Prostate gland (tissue), 2 donors: ENCODE measurements around the gene PML.

Source experiments
- CTCF ChIP-seq, 4 experiments: fragments of 200-600 bp in 2 of 4; fragments of 450-650 bp in 2 of 4; sonication (generic) in 2 of 4; IDR thresholded peaks; 1 replicate in 3 of 4; 2 replicates in 1 of 4; pipeline ENCODE4 v1.5.1; 2016 to 2019; ENCODE audit warnings: antibody characterized with exemption in 4 of 4, mild to moderate bottlenecking in 2 of 4, moderate library complexity in 2 of 4
- POLR2AphosphoS5 ChIP-seq: sonication (generic); formaldehyde crosslinking; IDR thresholded peaks from one replicate; pipeline ENCODE4 v1.6.1; 2017; ENCODE audit warnings: antibody characterized with exemption

- TF ChIP-seq CTCF (IDR thresholded peaks at IDR 0.05) (no peak), POLR2AphosphoS5 (no peak)
These were observed 50.0 kb downstream of the PML start for GRCh38 chr15:74044267-74045110.
